AG04449 (cell line): ENCODE results near the gene ZBTB49.

ENCODE experiments used
- CTCF ChIA-PET: fragments of 350-600 bp; formaldehyde crosslinking; extraction: SDS; loops from one replicate; lab custom pipeline; 2021; ENCODE audit warnings: antibody characterized with exemption; lab: Yijun Ruan, JAX
- POLR2A ChIA-PET: fragments of 400-600, 350-600 bp; formaldehyde crosslinking; extraction: SDS; loops from one replicate; lab custom pipeline; 2020; ENCODE audit warnings: antibody characterized with exemption, inconsistent platforms; lab: Yijun Ruan, JAX
- DNase-seq: peaks from one replicate; pipeline ENCODE4 v3.0.0-alpha.2; 2010; ENCODE audit warnings: low read depth, low spot score
- H3K4me3 ChIP-seq: 2 replicates; pipeline ENCODE4 v1.5.1; 2011; ENCODE audit warnings: low read depth, mild to moderate bottlenecking, control low read depth, low read length
- TF ChIP-seq, protein P1 (sequence below): IDR thresholded peaks from one replicate; pipeline ENCODE4 v1.5.1; 2011; ENCODE audit warnings: mild to moderate bottlenecking, moderate library complexity, low read length, control low read depth, inconsistent platforms; ENCODE audit not compliant: insufficient read depth; ENCODE audit errors: missing control alignments

ZBTB49 gene

DNA sequence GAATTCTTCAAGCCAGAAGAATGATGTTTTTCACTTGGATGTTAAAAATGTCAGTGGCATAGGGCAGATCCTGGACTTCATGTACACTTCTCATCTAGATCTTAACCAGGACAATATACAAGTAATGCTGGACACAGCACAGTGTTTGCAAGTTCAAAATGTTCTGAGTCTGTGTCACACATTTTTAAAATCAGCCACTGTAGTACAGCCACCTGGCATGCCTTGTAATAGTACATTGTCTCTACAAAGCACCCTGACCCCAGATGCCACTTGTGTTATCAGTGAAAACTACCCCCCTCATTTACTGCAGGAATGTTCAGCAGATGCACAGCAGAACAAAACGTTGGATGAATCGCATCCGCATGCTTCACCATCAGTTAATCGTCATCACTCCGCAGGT, 11.9 kb downstream of the ZBTB49 start:
- no peak for DNase-seq
- TF ChIP-seq, protein P1, sequence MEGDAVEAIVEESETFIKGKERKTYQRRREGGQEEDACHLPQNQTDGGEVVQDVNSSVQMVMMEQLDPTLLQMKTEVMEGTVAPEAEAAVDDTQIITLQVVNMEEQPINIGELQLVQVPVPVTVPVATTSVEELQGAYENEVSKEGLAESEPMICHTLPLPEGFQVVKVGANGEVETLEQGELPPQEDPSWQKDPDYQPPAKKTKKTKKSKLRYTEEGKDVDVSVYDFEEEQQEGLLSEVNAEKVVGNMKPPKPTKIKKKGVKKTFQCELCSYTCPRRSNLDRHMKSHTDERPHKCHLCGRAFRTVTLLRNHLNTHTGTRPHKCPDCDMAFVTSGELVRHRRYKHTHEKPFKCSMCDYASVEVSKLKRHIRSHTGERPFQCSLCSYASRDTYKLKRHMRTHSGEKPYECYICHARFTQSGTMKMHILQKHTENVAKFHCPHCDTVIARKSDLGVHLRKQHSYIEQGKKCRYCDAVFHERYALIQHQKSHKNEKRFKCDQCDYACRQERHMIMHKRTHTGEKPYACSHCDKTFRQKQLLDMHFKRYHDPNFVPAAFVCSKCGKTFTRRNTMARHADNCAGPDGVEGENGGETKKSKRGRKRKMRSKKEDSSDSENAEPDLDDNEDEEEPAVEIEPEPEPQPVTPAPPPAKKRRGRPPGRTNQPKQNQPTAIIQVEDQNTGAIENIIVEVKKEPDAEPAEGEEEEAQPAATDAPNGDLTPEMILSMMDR: no peak
- no peak overlapping the region for H3K4me3 ChIP-seq
- ChIA-PET POLR2A (no interaction called here), CTCF (interaction anchor here (1.0 kb wide), 1 partner anchor 50 kb away, joined by 3 read pairs; no protein-coding TSS in a partner anchor)

DNA sequence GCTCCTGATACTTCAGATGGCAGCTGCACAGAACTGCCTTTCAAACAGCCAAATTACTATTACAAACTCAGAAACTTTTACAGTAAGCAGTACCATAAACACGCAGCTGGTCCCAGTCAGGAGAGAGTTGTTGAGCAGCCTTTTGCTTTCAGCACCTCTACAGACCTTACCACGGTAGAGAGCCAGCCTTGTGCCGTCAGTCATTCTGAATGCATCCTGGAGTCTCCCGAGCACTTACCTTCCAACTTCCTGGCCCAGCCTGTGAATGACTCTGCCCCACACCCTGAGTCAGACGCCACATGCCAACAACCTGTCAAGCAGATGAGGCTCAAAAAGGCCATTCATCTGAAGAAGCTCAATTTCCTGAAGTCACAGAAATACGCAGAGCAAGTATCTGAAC, 12.4 kb downstream of the ZBTB49 start:
- POLR2A ChIA-PET: no interaction called here

DNA sequence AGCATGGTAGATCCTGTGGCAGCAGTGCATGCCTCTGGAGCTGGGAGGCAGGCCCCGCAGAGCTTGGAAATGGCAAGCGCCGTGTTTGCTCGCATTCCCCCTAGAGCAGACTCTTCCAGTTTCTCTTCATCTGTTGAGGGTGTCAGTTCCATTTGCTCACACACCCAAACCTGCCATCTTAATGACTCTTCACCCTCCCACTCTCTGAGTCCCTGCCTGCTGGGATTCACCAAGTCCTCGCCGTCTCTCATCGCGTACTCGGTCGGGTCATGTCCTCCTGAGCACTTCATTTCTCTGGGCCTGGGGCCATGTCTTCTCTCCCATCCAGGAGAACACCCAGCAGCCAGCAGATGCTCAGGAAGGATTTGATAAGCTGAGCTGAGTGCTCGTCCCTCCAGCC, 16.9 kb downstream of the ZBTB49 start:
- TF ChIP-seq, protein P1: no peak
- ChIA-PET CTCF (interaction anchor here (1.0 kb wide), 1 partner anchor 47 kb away, joined by 3 read pairs; no protein-coding TSS in a partner anchor), POLR2A (no interaction called here)
- DNase-seq: no peak
- H3K4me3 ChIP-seq: no peak overlapping the region

More for the DNA sequence above, 12.4 kb downstream of the ZBTB49 start:
- TF ChIP-seq, protein P1: no peak
- DNase-seq: no peak
- CTCF ChIA-PET: interaction anchor here (1.0 to 1.3 kb wide), 2 partner anchors 9 to 50 kb away, joined by 3 read pairs; no protein-coding TSS in a partner anchor
- no peak overlapping the region for H3K4me3 ChIP-seq

DNA sequence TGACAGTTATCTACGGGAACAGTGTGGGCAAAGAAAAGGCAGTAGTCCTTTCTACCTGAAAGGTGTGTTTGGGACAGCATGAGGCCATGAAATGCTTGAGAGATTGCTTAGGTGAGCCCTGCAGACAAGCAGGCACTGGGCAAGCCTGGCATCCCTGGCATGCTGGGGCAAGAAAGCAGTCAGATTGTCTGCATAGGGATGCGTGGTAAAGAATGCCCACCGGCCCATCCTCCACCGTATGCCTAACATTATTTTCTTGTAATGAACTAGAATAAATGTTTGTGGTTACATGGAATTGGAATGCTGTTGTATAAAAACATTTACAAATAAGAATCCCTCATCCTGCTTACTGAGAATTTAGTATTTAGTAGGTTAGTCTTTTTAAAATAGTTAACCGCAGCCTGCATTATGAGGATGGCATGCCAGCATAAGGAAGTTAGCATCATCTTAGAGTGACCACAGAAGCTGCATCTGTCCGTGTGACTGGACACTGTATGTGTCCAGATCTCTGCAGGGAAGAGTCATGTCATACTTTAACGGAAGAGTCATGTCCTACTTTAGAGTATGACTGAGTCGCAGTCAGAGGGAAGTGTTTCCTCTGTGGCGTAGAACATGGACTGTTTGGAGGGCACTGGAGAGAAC, 18.9 kb downstream of the ZBTB49 start:
- POLR2A ChIA-PET: no interaction called here
- DNase-seq: peak; percentile 67
- CTCF ChIA-PET: interaction anchor here (0.6 kb wide), 1 partner anchor 49 kb away, joined by 3 read pairs; no protein-coding TSS in a partner anchor

DNA sequence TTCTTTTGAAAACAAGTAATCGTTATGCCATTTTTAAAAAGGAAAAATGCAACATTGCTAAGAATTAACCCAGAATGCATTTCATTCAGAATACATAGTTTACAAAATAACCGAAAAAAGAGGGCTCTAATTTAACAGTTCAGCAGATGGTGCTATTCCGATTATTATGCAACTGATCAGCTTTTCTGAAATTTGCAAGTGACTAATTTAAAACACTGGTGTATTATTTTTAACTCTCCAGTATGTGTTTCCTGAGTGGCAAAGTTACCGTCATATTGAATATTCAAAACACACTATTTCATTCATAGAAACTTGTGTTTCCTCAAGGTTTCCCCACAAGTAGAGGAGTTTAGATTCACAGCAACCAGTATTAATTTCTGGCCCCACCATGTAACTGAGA, 21.1 kb downstream of the ZBTB49 start:
- ChIA-PET POLR2A (no interaction called here), CTCF (no interaction called here)
- no peak for DNase-seq
- no peak overlapping the region for H3K4me3 ChIP-seq
- TF ChIP-seq, protein P1: no peak

More for the DNA sequence above, 18.9 kb downstream of the ZBTB49 start:
- no peak overlapping the region for H3K4me3 ChIP-seq
- TF ChIP-seq, protein P1: no peak

DNA sequence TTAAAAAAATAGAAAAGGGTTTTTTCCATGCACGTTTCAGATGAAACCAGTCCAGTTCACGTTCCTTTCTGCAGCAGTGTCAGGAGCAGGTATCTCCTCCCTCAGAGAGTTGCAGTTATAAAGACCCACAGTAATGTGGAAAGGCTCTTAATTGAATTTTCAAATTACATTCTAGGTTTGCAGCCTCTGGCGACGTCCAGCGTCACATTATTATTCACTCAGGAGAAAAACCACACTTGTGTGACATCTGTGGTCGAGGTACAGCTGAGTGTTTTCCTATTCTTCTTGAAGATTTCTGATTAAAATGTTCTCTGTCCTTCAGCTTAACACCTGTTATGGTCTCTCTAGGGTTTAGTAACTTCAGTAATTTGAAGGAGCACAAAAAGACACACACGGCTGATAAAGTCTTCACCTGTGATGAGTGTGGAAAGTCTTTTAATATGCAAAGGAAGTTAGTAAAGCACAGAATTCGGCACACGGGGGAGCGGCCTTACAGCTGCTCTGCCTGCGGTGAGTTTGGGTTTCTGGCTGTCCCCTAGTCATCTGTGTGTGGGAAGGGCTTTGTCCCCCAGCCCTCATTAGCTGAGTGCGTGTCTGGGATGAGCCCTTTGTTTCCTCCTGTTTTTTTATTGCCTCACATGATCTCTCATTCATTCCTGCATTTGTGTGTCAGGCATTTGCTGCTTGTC, 25.6 kb downstream of the ZBTB49 start:
- POLR2A ChIA-PET: no interaction called here
- no peak for DNase-seq
- TF ChIP-seq, protein P1: no peak
- H3K4me3 ChIP-seq: no peak overlapping the region
- CTCF ChIA-PET: interaction anchor here (1.3 kb wide), 1 partner anchor 20 kb away, joined by 3 read pairs; no protein-coding TSS in a partner anchor
